OCI-LY7 (cell line): ENCODE measurements around the gene DBP. TPM values are rescaled to one million over a fixed set of nuclear protein-coding genes. Genes with fewer than 3 reads are reported as not detected.
"Not testable (repeated sequence)": the region's sequence is repeated elsewhere in the genome, so short reads cannot be mapped to it uniquely, and the experiment has no call there.

Experiments used
- BruUV-seq: library from RNA; stranded (reverse); fragments of 400-500 nt; replicated peaks from 2 replicates; lab custom pipeline; 2021; lab: Mats Ljungman, UMichigan
- CTCF ChIA-PET: fragments of 300-600 bp; sonication (Branson Sonifier 250); formaldehyde crosslinking; loops from one replicate; lab custom pipeline; 2022; ENCODE audit warnings: antibody characterized with exemption; ENCODE audit not compliant: unreplicated experiment; lab: Charles Lee
- POLR2A ChIA-PET: fragments of 300-600 bp; sonication (Branson Sonifier 250); formaldehyde crosslinking; loops from one replicate; lab custom pipeline; 2022; ENCODE audit warnings: antibody characterized with exemption; lab: Charles Lee
- DNase-seq: peaks from one replicate; pipeline ENCODE4 v3.0.0-alpha.2; 2015; ENCODE audit warnings: low spot score
- H2AFZ ChIP-seq: fragments of 200-600 bp; sonication (generic), shearing (Covaris generic); 2 replicates; pipeline ENCODE4 v1.6.1; 2014; ENCODE audit warnings: mild to moderate bottlenecking, antibody characterized with exemption, low read length, moderate library complexity
- H3K27ac ChIP-seq: fragments of 200-600 bp; sonication (generic); 2 replicates; pipeline ENCODE4 v1.5.1; 2014; ENCODE audit warnings: mixed run types, low read depth, mild to moderate bottlenecking, moderate library complexity, low read length, inconsistent platforms; ENCODE audit not compliant: poor library complexity, severe bottlenecking
- H3K36me3 ChIP-seq: fragments of 200-600 bp; sonication (generic); 2 replicates; pipeline ENCODE4 v1.6.1; 2014; ENCODE audit warnings: mild to moderate bottlenecking, antibody characterized with exemption, low read length, moderate library complexity, mixed read lengths; ENCODE audit not compliant: insufficient read depth
- H3K4me1 ChIP-seq: fragments of 200-600 bp; sonication (generic); 2 replicates; pipeline ENCODE4 v1.5.1; 2014; ENCODE audit warnings: mild to moderate bottlenecking, low read length; ENCODE audit not compliant: insufficient read depth, poor library complexity, severe bottlenecking
- H3K4me2 ChIP-seq: fragments of 200-600 bp; sonication (generic); 2 replicates; pipeline ENCODE4 v1.6.1; 2014; ENCODE audit warnings: mild to moderate bottlenecking, low read length
- H3K4me3 ChIP-seq: fragments of 200-600 bp; sonication (generic); 2 replicates; pipeline ENCODE4 v1.5.1; 2014; ENCODE audit warnings: mild to moderate bottlenecking, low read depth, low read length; ENCODE audit not compliant: poor library complexity, severe bottlenecking
- H3K79me2 ChIP-seq: fragments of 200-600 bp; sonication (generic); 2 replicates; pipeline ENCODE4 v1.6.1; 2016; ENCODE audit warnings: low read depth, mild to moderate bottlenecking, low read length, moderate library complexity, mixed read lengths; ENCODE audit not compliant: insufficient read depth
- H3K9me2 ChIP-seq: fragments of 200-600 bp; sonication (generic); 2 replicates; pipeline ENCODE4 v1.6.1; 2016; ENCODE audit warnings: mild to moderate bottlenecking, low read length, mixed read lengths; ENCODE audit not compliant: insufficient read depth
- H3K9me3 ChIP-seq: fragments of 200-600 bp; sonication (generic); 2 replicates; pipeline ENCODE4 v1.6.1; 2014; ENCODE audit warnings: mild to moderate bottlenecking, mixed run types, low read length, mixed read lengths
- H4K20me1 ChIP-seq: fragments of 200-600 bp; sonication (generic); 2 replicates; pipeline ENCODE4 v1.6.1; 2014; ENCODE audit warnings: mild to moderate bottlenecking, antibody characterized with exemption, low read length, moderate library complexity, mixed read lengths; ENCODE audit not compliant: insufficient read depth
- EZH2phosphoT487 ChIP-seq: fragments of 200-600 bp; sonication (generic); IDR thresholded peaks from 2 replicates; pipeline ENCODE4 v1.6.1; 2018; ENCODE audit warnings: low read depth, borderline replicate concordance, mild to moderate bottlenecking, mixed run types, antibody characterized with exemption, low read length, moderate library complexity, mixed read lengths
- intact Hi-C: fragments of 100-400 bp; cut with micrococcal nuclease; formaldehyde crosslinking; loops from one replicate; pipeline ENCODE4 v1.10.0; 2022; ENCODE audit not compliant: unreplicated experiment
- total RNA-seq, 2 experiments: library from RNA; depleted of rRNA in 1 of 2; stranded (reverse); fragments of >200 nt in 1 of 2; shearing (Covaris generic) in 1 of 2; gene quantifications; 2 replicates each; pipeline ENCODE4 v1.2.3, GENCODE V29; 2014 to 2022
- TF ChIP-seq, protein P1 (sequence below): fragments of 200-600 bp; sonication (generic); conservative IDR thresholded peaks from 2 replicates; pipeline ENCODE4 v1.5.1; 2014; ENCODE audit warnings: mild to moderate bottlenecking, antibody characterized with exemption, low read length, moderate library complexity, mixed read lengths

DBP gene
- total RNA-seq, 2 experiments from 2014 or later, result 15.7 to 35.6 TPM

DNA sequence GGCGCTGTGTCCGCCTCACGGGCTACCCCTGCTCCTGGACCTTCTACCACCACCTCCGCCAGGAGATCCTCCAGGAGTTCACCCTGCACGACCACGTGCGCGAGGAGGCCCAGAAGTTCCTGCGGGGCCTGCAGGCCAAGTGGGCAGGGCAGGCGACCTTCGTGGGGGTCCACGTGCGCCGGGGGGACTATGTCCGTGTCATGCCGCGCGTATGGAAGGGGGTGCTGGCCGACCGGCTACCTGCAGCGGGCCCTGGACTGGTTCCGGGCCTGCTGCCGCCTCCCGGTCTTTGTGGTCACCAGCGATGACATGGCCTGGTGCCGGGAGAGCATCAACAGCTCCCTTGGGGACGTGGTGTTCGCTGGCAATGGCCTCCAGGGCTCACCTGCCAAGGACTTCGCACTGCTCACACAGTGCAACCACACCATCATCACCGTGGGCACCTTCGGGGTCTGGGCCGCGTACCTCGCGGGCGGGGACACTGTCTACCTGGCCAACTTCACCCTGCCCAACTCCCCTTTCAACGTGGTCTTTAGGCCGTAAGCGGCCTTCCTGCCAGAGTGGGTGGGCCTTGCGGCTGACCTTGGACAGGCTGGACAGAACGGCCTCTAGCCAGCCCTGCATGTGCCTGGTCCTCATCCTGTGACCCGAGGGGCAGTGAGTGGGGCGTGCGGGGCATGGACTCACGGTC, 43.4 kb upstream of the DBP start:
- Histone ChIP-seq H3K9me2 (no peaks in the 10 kb centered on the region), H3K36me3 (no peaks in the 10 kb centered on the region), H3K4me1 (no peaks in the 10 kb centered on the region), H3K4me3 (no peak overlapping the region), H3K79me2 (no peaks in the 10 kb centered on the region), H3K27ac (no peak overlapping the region), H3K9me3 (no peaks in the 10 kb centered on the region), H3K4me2 (no peak overlapping the region), H4K20me1 (no peaks in the 10 kb centered on the region), H2AFZ (no peak overlapping the region)
- BruUV-seq, result no TSS peak
- ChIA-PET CTCF (no interaction called here), POLR2A (interaction anchor here (0.6 kb wide), 1 partner anchor 28 kb away, joined by 4 read pairs; no protein-coding TSS in a partner anchor)
- intact Hi-C loops, result no loop called here
- DNase-seq, result no peak
- no peak for TF ChIP-seq EZH2phosphoT487
- TF ChIP-seq, protein P1, sequence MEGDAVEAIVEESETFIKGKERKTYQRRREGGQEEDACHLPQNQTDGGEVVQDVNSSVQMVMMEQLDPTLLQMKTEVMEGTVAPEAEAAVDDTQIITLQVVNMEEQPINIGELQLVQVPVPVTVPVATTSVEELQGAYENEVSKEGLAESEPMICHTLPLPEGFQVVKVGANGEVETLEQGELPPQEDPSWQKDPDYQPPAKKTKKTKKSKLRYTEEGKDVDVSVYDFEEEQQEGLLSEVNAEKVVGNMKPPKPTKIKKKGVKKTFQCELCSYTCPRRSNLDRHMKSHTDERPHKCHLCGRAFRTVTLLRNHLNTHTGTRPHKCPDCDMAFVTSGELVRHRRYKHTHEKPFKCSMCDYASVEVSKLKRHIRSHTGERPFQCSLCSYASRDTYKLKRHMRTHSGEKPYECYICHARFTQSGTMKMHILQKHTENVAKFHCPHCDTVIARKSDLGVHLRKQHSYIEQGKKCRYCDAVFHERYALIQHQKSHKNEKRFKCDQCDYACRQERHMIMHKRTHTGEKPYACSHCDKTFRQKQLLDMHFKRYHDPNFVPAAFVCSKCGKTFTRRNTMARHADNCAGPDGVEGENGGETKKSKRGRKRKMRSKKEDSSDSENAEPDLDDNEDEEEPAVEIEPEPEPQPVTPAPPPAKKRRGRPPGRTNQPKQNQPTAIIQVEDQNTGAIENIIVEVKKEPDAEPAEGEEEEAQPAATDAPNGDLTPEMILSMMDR, result no peak

DNA sequence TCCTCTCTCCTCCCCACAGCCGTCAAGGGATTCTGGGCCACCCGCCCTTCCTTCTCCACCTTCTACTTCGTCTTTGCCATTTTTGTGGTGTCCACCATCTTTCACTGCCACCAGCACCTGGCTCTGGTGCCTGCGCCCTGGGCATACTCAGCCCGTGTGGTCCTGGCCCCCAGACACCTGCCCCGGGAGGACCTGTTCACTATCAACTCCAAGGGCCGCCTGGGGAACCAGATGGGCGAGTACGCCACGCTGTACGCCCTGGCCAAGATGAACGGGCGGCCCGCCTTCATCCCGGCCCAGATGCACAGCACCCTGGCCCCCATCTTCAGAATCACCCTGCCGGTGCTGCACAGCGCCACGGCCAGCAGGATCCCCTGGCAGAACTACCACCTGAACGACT, 42.8 kb upstream of the DBP start:
- H3K9me3 ChIP-seq, H3K9me2 ChIP-seq, H3K4me3 ChIP-seq, H2AFZ ChIP-seq, H3K36me3 ChIP-seq, BruUV-seq, intact Hi-C loops, DNase-seq, H3K4me1 ChIP-seq, POLR2A ChIA-PET, H3K4me2 ChIP-seq, H4K20me1 ChIP-seq, CTCF ChIA-PET, H3K79me2 ChIP-seq, H3K27ac ChIP-seq: not testable (repeated sequence)

DNA sequence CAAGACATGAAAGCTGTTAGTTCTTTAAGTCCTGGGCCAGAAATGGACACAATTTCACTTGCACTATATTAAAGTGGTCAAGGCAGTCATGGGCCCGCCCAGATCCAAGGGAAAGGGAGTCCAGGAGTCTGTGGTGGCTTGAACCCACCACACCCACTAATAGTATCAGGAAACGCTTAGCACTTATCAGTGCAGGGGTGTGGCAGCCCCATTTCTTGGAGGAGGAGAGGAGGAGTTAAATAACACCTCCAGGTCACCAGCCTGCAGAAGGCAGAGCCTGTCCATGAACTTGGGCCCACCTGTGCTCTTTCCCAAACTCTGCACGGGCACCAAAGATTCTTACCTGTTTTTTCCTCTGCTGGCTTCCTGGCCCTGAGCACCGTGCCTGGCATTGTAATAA, 41.0 kb upstream of the DBP start:
- Histone ChIP-seq H3K4me1 (peaks cover 2% of the 10 kb centered on the region), H3K4me2 (no peak overlapping the region), H3K9me2 (no peaks in the 10 kb centered on the region), H2AFZ (no peak overlapping the region), H3K27ac (no peak overlapping the region), H3K4me3 (no peak overlapping the region), H3K79me2 (no peaks in the 10 kb centered on the region), H3K9me3 (no peaks in the 10 kb centered on the region), H3K36me3 (no peaks in the 10 kb centered on the region), H4K20me1 (no peaks in the 10 kb centered on the region)
- intact Hi-C loops, result no loop called here
- CTCF ChIA-PET, result no interaction called here
- BruUV-seq, result no TSS peak
- no peak for TF ChIP-seq EZH2phosphoT487
- TF ChIP-seq, protein P1, result no peak
- DNase-seq, result no peak
- POLR2A ChIA-PET, result no interaction called here
